GM19455 (cell line): ENCODE results near the gene MFNG.

ENCODE experiments used
- ATAC-seq: cut with Tn5 transposase; IDR thresholded peaks from one replicate; pipeline ENCODE4 v1.9.1; 2021; ENCODE audit not compliant: unreplicated experiment

Gene MFNG

GRCh38 chr22:37514526-37515051 lies 28.4 kb upstream of the MFNG start:
- no peak for ATAC-seq

- no peak for ATAC-seq
These were observed 25.4 kb upstream of the MFNG start for GRCh38 chr22:37511395-37512104.

- no peak for ATAC-seq
These were observed 23.9 kb upstream of the MFNG start for GRCh38 chr22:37510091-37510490.

- ATAC-seq, result no peak
These were observed 23.1 kb upstream of the MFNG start for GRCh38 chr22:37509059-37509860.

- no peak for ATAC-seq
These were observed 22.3 kb upstream of the MFNG start for GRCh38 chr22:37508431-37508992.

GRCh38 chr22:37507731-37508130 lies 21.5 kb upstream of the MFNG start:
- no peak for ATAC-seq

GRCh38 chr22:37505989-37506388 lies 19.8 kb upstream of the MFNG start:
- ATAC-seq, result no peak

GRCh38 chr22:37505565-37505964 lies 19.4 kb upstream of the MFNG start:
- no peak for ATAC-seq

GRCh38 chr22:37504964-37505363 lies 18.8 kb upstream of the MFNG start:
- no peak for ATAC-seq

- ATAC-seq, result no peak
These were observed 17.7 kb upstream of the MFNG start for GRCh38 chr22:37503850-37504249.

GRCh38 chr22:37503183-37503683 lies 17.0 kb upstream of the MFNG start:
- no peak for ATAC-seq

GRCh38 chr22:37502342-37503182 lies 16.4 kb upstream of the MFNG start:
- ATAC-seq, result no peak

- no peak for ATAC-seq
These were observed 15.6 kb upstream of the MFNG start for GRCh38 chr22:37501610-37502341.

GRCh38 chr22:37500745-37501609 lies 14.8 kb upstream of the MFNG start:
- ATAC-seq, result no peak

- ATAC-seq, result no peak
These were observed 13.8 kb upstream of the MFNG start for GRCh38 chr22:37499789-37500540.

- no peak for ATAC-seq
These were observed 13.0 kb upstream of the MFNG start for GRCh38 chr22:37499027-37499707.

GRCh38 chr22:37498289-37498909 lies 12.2 kb upstream of the MFNG start:
- ATAC-seq, result no peak
